PC-9 (cell line): ENCODE measurements around the gene TGFBR1. TPM values are rescaled to one million over a fixed set of nuclear protein-coding genes. Genes with fewer than 3 reads are reported as not detected.

Experiments
- BruUV-seq: library from RNA; stranded (reverse); fragments of 400-500 nt; replicated peaks from 2 replicates; lab custom pipeline; 2021; lab: Mats Ljungman, UMichigan
- CTCF ChIA-PET: fragments of 300-600 bp; sonication (Branson Sonifier 250); formaldehyde crosslinking; loops from one replicate; lab custom pipeline; 2022; ENCODE audit warnings: antibody characterized with exemption; lab: Charles Lee
- POLR2A ChIA-PET: fragments of 300-600 bp; sonication (Branson Sonifier 250); formaldehyde crosslinking; loops from one replicate; lab custom pipeline; 2022; ENCODE audit warnings: antibody characterized with exemption; ENCODE audit not compliant: unreplicated experiment; lab: Charles Lee
- DNase-seq, 2 experiments: peaks; one replicate each; pipeline versions ENCODE4 v3.0.0 to v3.0.0-alpha.2; 2015 to 2022; ENCODE audit warnings: mixed read lengths in 1 of 2
- H2AFZ ChIP-seq: fragments of 200-600 bp; sonication (generic); 2 replicates; pipeline ENCODE4 v1.8.1; 2017; ENCODE audit warnings: antibody characterized with exemption
- H3F3A ChIP-seq: fragments of 200-600 bp; sonication (generic); 2 replicates; pipeline ENCODE4 v1.8.1; 2017; ENCODE audit warnings: antibody characterized with exemption, mild to moderate bottlenecking, low read depth; ENCODE audit not compliant: insufficient read depth
- H3K27ac ChIP-seq: fragments of 200-600 bp; sonication (generic); 2 replicates; pipeline ENCODE4 v1.6.1; 2016; ENCODE audit warnings: mixed run types
- H3K27me3 ChIP-seq: fragments of 200-600 bp; sonication (generic); 2 replicates; pipeline ENCODE4 v1.6.1; 2016; ENCODE audit warnings: low read depth, mixed run types; ENCODE audit not compliant: insufficient read depth
- H3K36me3 ChIP-seq: fragments of 200-600 bp; sonication (generic); 2 replicates; pipeline ENCODE4 v1.6.1; 2016; ENCODE audit warnings: low read depth, mixed run types
- H3K4me1 ChIP-seq: fragments of 200-600 bp; sonication (generic); replicated peaks from 2 replicates; pipeline ENCODE4 v1.6.1; 2016; ENCODE audit warnings: mixed run types; ENCODE audit not compliant: insufficient read depth
- H3K4me2 ChIP-seq: fragments of 200-600 bp; sonication (generic); 2 replicates; pipeline ENCODE4 v1.6.1; 2017; ENCODE audit warnings: mixed run types
- H3K4me3 ChIP-seq: fragments of 200-600 bp; sonication (generic); 2 replicates; pipeline ENCODE4 v1.6.1; 2016; ENCODE audit warnings: mixed run types
- H3K79me2 ChIP-seq: fragments of 200-600 bp; sonication (generic); 2 replicates; pipeline ENCODE4 v1.6.1; 2017; ENCODE audit warnings: low read depth, mixed run types
- H3K9me2 ChIP-seq: fragments of 200-600 bp; sonication (generic); 2 replicates; pipeline ENCODE4 v1.8.1; 2017; ENCODE audit warnings: mild to moderate bottlenecking; ENCODE audit not compliant: insufficient read depth
- H3K9me3 ChIP-seq: fragments of 200-600 bp; sonication (generic); 2 replicates; pipeline ENCODE4 v1.8.1; 2016; ENCODE audit warnings: low read depth; ENCODE audit not compliant: insufficient read depth
- H4K20me1 ChIP-seq: fragments of 200-600 bp; sonication (generic); 2 replicates; pipeline ENCODE4 v1.8.1; 2017; ENCODE audit not compliant: insufficient read depth
- EZH2 ChIP-seq: fragments of 200-600 bp; sonication (generic); IDR thresholded peaks from 2 replicates; pipeline ENCODE4 v1.8.0; 2017; ENCODE audit warnings: antibody characterized with exemption, low read depth
- intact Hi-C: fragments of 100-400 bp; cut with micrococcal nuclease; formaldehyde crosslinking; loops from one replicate; pipeline ENCODE4 v1.10.0; 2022; ENCODE audit not compliant: unreplicated experiment
- total RNA-seq: library from RNA; stranded (reverse); gene quantifications from 2 replicates; pipeline ENCODE4 v1.2.3, GENCODE V29; 2021
- TF ChIP-seq, protein P1 (sequence below): fragments of 200-600 bp; sonication (generic); conservative IDR thresholded peaks from 2 replicates; pipeline ENCODE4 v1.6.1; 2017; ENCODE audit warnings: mixed run types, antibody characterized with exemption, mild to moderate bottlenecking, moderate library complexity

The TGFBR1 gene
- total RNA-seq, 1 experiment from 2014 or later, result 18.3 TPM

DNA sequence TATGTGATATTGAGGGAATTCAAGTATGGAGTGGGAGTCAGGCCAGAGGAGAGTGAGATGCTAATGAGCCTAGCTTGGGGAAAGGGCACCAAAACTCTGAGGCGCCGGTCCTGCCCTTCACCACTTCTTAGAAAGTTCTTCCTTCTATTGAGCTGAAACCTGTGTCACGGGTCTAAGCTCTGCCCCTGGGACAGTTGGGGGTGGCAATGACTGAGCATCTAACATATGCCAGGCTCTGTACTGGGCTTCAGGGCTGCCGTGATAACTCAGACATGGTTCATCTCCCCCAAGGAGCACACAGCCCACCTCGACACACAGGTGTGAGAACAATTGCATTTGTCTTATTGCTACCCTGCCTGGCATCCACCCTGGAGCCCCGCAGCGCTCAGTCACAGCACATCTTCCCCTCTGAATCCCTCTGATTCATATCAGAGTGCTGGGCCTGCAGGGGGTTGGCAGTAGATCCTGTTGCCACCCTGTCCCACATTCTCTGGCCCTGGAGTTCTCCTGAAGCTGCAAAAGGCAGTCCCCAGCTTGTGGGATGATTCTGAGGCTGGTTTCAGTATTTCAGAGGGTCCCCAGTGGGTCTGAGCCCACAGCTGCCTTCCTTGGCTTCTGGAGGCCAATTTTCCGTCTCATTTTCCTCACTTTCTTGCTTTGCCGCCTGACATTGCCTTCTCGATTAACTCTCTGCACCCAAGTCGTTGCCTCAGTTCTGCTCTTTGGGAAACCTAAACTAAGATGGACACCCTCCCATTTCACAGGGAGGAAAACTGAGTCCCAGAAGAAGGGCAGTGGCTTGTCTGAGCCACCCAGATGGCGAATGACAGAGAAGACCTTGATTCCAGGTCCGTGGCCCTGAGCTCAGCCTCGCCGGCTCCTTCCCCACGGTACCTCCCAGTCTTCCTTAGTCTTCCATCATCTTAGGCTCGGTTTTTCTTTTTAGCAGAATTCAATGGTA lies 74.3 kb downstream of the TGFBR1 start:
- Histone ChIP-seq H3K27ac (no peak overlapping the region), H3K9me3 (no peaks in the 10 kb centered on the region), H3K36me3 (no peaks in the 10 kb centered on the region), H3K79me2 (no peaks in the 10 kb centered on the region), H4K20me1 (no peaks in the 10 kb centered on the region), H3K9me2 (no peaks in the 10 kb centered on the region), H3K4me1 (no peaks in the 10 kb centered on the region), H3K4me3 (no peak overlapping the region), H3K4me2 (no peak overlapping the region), H2AFZ (no peak overlapping the region), H3F3A (no peaks in the 10 kb centered on the region), H3K27me3 (no peaks in the 10 kb centered on the region)
- no peak for TF ChIP-seq EZH2
- TF ChIP-seq, protein P1, sequence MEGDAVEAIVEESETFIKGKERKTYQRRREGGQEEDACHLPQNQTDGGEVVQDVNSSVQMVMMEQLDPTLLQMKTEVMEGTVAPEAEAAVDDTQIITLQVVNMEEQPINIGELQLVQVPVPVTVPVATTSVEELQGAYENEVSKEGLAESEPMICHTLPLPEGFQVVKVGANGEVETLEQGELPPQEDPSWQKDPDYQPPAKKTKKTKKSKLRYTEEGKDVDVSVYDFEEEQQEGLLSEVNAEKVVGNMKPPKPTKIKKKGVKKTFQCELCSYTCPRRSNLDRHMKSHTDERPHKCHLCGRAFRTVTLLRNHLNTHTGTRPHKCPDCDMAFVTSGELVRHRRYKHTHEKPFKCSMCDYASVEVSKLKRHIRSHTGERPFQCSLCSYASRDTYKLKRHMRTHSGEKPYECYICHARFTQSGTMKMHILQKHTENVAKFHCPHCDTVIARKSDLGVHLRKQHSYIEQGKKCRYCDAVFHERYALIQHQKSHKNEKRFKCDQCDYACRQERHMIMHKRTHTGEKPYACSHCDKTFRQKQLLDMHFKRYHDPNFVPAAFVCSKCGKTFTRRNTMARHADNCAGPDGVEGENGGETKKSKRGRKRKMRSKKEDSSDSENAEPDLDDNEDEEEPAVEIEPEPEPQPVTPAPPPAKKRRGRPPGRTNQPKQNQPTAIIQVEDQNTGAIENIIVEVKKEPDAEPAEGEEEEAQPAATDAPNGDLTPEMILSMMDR, result no peak
- intact Hi-C loops, result no loop called here
- ChIA-PET CTCF (no interaction called here), POLR2A (no interaction called here)
- BruUV-seq, result no TSS peak
- no peak for DNase-seq

- H3K4me3 ChIP-seq, result no peak overlapping the region
- no peaks in the 10 kb centered on the region for H3K9me3 ChIP-seq
- H3K4me2 ChIP-seq, result no peak overlapping the region
- H2AFZ ChIP-seq, result no peak overlapping the region
- no peak for DNase-seq
- ChIA-PET CTCF (no interaction called here), POLR2A (no interaction called here)
- H3K4me1 ChIP-seq, result no peaks in the 10 kb centered on the region
- H3K27me3 ChIP-seq, result no peaks in the 10 kb centered on the region
- H3K36me3 ChIP-seq, result no peaks in the 10 kb centered on the region
- intact Hi-C loops, result loop anchor here (5.0 to 10.0 kb wide), 4 partner anchors 87 to 1417 kb away; no protein-coding TSS in a partner anchor
- no peaks in the 10 kb centered on the region for H4K20me1 ChIP-seq
- H3K9me2 ChIP-seq, result no peaks in the 10 kb centered on the region
- no peaks in the 10 kb centered on the region for H3F3A ChIP-seq
- no TSS peak for BruUV-seq
- no peaks in the 10 kb centered on the region for H3K79me2 ChIP-seq
- H3K27ac ChIP-seq, result no peak overlapping the region
- TF ChIP-seq, protein P1, result no peak
- TF ChIP-seq EZH2, result no peak
Measured at GRCh38 chr9:99180199-99180598, 75.3 kb downstream of the TGFBR1 start.

- Histone ChIP-seq H3F3A (no peaks in the 10 kb centered on the region), H3K4me3 (no peak overlapping the region), H3K4me1 (no peaks in the 10 kb centered on the region), H3K27ac (no peak overlapping the region), H3K9me3 (no peaks in the 10 kb centered on the region), H4K20me1 (no peaks in the 10 kb centered on the region), H3K79me2 (no peaks in the 10 kb centered on the region), H3K27me3 (no peaks in the 10 kb centered on the region), H2AFZ (no peak overlapping the region), H3K36me3 (no peaks in the 10 kb centered on the region), H3K4me2 (no peak overlapping the region), H3K9me2 (no peaks in the 10 kb centered on the region)
- intact Hi-C loops, result loop anchor here (5.0 to 10.0 kb wide), 4 partner anchors 87 to 1417 kb away; no protein-coding TSS in a partner anchor
- TF ChIP-seq EZH2, result no peak
- TF ChIP-seq, protein P1, result no peak
- DNase-seq, result no peak
- ChIA-PET CTCF (no interaction called here), POLR2A (no interaction called here)
- no TSS peak for BruUV-seq
Measured at GRCh38 chr9:99180662-99181061, 75.7 kb downstream of the TGFBR1 start.
